HG03521 (cell line): ENCODE data around the gene C1orf141.
A peak's percentile ranks its signal among the peaks of the same experiment; 100 is the strongest.
"Not testable (repeated sequence)": the region's sequence is repeated elsewhere in the genome, so short reads cannot be mapped to it uniquely, and the experiment has no call there.

Experiments used
- ATAC-seq: cut with Tn5 transposase; IDR thresholded peaks from one replicate; pipeline ENCODE4 v1.9.1; 2021; ENCODE audit warnings: mild to moderate bottlenecking, moderate library complexity; ENCODE audit not compliant: unreplicated experiment

The C1orf141 gene

GRCh38 chr1:67143966-67144365, 9.2 kb upstream of the C1orf141 start:
- no peak for ATAC-seq

- no peak for ATAC-seq
Observed at GRCh38 chr1:67142931-67143330, 8.2 kb upstream of the C1orf141 start.

GRCh38 chr1:67141832-67142231, 7.1 kb upstream of the C1orf141 start:
- ATAC-seq: not testable (repeated sequence)

- no peak for ATAC-seq
Observed at GRCh38 chr1:67140460-67140859, 5.7 kb upstream of the C1orf141 start.

GRCh38 chr1:67138813-67139499, 4.2 kb upstream of the C1orf141 start:
- ATAC-seq: no peak

GRCh38 chr1:67137307-67137753, 2.6 kb upstream of the C1orf141 start:
- ATAC-seq: no peak

- no peak for ATAC-seq
Observed at GRCh38 chr1:67135354-67135753, 584 bp upstream of the C1orf141 start.

- no peak for ATAC-seq
Observed at GRCh38 chr1:67133177-67133576, 1.6 kb downstream of the C1orf141 start.

- no peak for ATAC-seq
Observed at GRCh38 chr1:67130673-67131072, 4.1 kb downstream of the C1orf141 start.

GRCh38 chr1:67126974-67127373, 7.8 kb downstream of the C1orf141 start:
- ATAC-seq: no peak

- ATAC-seq: no peak
Observed at GRCh38 chr1:67126111-67126746, 8.5 kb downstream of the C1orf141 start.

GRCh38 chr1:67124455-67124854, 10.3 kb downstream of the C1orf141 start:
- ATAC-seq: no peak

GRCh38 chr1:67120855-67121619, 13.7 kb downstream of the C1orf141 start:
- ATAC-seq: no peak

GRCh38 chr1:67118646-67119045, 16.1 kb downstream of the C1orf141 start:
- no peak for ATAC-seq

- no peak for ATAC-seq
Observed at GRCh38 chr1:67118191-67118590, 16.6 kb downstream of the C1orf141 start.

GRCh38 chr1:67114162-67114561, 20.6 kb downstream of the C1orf141 start:
- ATAC-seq: no peak

GRCh38 chr1:67110352-67110751, 24.4 kb downstream of the C1orf141 start:
- ATAC-seq: peak; percentile 45

- ATAC-seq: no peak
Observed at GRCh38 chr1:67105508-67105907, 29.3 kb downstream of the C1orf141 start.

GRCh38 chr1:67103548-67103947, 31.2 kb downstream of the C1orf141 start:
- no peak for ATAC-seq

- no peak for ATAC-seq
Observed at GRCh38 chr1:67100833-67101232, 33.9 kb downstream of the C1orf141 start.

GRCh38 chr1:67097305-67097704, 37.5 kb downstream of the C1orf141 start:
- no peak for ATAC-seq

- ATAC-seq: no peak
Observed at GRCh38 chr1:67094191-67094590, 40.6 kb downstream of the C1orf141 start.
